NCI-H226 (cell line): Measurements from ENCODE around the gene SLC6A7.
A peak's percentile ranks its signal among the peaks of the same experiment; 100 is the strongest.

Experiments
- DNase-seq: peaks from one replicate; pipeline ENCODE4 v3.0.0-alpha.2; 2015

SLC6A7 gene

DNA sequence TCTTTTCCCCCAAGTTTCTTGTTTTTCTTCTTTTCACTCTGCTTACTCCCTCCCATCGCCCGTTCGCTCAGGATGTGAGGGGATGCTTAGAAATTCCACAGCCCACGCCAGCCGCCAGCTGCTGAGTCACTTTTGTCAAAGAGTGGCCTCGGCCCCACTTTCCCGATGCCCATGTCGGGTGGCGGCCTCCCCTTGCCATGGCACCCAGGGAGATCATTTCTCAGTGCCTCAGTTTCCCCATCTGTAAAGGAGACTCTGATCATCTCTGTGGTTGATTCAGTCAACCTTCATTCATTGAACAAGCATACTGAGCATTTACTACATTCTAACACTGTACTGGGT lies 33.9 kb upstream of the SLC6A7 start:
- DNase-seq, result no peak

DNA sequence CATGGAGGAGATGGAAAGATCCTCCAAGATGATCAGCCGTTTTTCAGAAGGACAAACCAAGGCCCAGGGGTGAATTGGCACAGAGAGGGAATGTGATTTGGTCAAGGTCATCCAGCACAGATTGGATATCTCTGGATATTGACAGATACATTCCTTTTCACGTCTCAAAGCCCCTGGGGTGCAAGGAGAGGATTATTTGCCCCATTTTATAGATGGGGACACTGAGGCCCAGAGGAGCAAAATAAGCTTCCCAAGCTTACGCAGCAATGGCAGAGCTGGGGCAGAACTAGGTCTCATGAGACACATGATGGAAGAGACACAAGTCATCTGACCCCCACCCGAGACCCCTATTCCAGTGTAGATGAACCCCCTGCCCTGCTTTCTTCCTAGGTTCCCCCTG lies 33.3 kb upstream of the SLC6A7 start:
- no peak for DNase-seq

- no peak for DNase-seq
These were observed 32.7 kb upstream of the SLC6A7 start for GRCh38 chr5:150157168-150157567.

GRCh38 chr5:150158170-150158949 lies 31.5 kb upstream of the SLC6A7 start:
- DNase-seq, result no peak

DNA sequence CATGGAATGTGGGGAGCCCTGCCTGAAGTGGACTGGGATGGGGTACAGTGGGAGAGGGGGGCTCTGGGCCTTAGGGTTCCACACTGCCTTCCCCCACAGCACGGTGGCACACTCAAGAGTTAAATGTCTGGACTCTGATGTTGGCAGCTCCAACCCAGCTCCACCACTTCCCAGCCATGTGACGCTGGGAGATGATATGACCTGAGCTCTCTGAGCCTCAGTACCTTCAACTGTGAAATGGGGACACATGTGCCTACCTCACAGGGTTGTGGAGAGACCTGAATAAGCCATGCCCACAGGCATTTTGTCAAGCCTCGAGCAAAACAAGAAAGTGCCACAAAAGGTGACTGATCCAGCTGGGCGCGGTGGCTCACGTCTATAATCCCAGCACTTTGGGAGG lies 30.8 kb upstream of the SLC6A7 start:
- no peak for DNase-seq

GRCh38 chr5:150159741-150160179 lies 30.1 kb upstream of the SLC6A7 start:
- DNase-seq, result no peak

GRCh38 chr5:150160448-150161081 lies 29.3 kb upstream of the SLC6A7 start:
- DNase-seq, result no peak

GRCh38 chr5:150161242-150162141 lies 28.4 kb upstream of the SLC6A7 start:
- DNase-seq, result peak; percentile 62

GRCh38 chr5:150162142-150162513 lies 27.7 kb upstream of the SLC6A7 start:
- no peak for DNase-seq

DNA sequence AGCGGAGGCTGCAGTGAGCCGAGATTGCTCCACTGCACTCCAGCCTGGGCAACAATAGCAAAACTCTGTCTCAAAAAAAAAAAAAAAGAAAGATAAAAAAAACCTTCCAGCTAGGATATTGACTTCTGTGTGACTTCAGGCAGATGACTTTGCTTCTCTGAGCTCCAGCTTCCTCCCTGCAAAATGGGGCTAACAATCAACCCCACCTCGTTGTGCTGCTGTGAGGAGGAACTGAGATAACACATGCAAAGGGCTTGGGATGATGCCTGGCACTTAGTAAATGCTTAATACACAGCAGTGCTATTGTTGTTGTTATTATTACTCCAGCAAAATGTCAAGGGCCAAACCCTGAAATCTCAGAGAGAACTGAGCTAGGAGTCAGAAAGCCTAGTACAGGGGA lies 26.8 kb upstream of the SLC6A7 start:
- no peak for DNase-seq

DNA sequence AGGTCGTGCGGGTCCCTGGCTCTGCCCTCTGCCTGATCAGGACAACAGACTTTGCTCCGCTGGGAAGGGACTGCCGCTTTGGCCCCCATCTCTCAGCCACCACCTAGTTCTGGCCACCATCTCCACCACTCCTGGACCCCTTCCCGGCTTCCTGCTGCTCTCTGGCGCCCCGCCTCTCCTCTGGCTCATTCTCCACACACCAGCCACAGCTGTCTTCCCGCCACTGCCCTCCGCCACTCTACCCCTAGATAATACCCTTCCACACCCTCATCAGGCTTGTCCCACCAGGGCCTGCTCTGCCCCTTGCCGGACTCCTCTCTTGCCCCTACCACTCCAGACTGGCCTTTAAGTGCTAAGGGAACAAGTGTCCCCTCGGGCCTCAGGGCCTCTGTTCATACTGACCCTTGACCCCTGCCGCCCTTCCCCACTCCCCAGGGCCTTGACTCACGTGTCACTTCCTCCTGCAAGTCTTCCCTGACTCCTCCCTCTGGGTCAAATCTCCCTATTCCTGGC lies 26.3 kb upstream of the SLC6A7 start:
- DNase-seq, result no peak

GRCh38 chr5:150164211-150164980 lies 25.5 kb upstream of the SLC6A7 start:
- DNase-seq, result no peak

- no peak for DNase-seq
These were observed 23.7 kb upstream of the SLC6A7 start for GRCh38 chr5:150166037-150166649.

GRCh38 chr5:150166650-150167511 lies 23.0 kb upstream of the SLC6A7 start, which contains the start of gene CDX1:
TSS of gene CDX1 (plus strand) at chr5:150166778. CDS start at chr5:150166877, 99 bp downstream.
- DNase-seq, result no peak

- DNase-seq, result no peak
These were observed 22.4 kb upstream of the SLC6A7 start for GRCh38 chr5:150167512-150167850.

DNA sequence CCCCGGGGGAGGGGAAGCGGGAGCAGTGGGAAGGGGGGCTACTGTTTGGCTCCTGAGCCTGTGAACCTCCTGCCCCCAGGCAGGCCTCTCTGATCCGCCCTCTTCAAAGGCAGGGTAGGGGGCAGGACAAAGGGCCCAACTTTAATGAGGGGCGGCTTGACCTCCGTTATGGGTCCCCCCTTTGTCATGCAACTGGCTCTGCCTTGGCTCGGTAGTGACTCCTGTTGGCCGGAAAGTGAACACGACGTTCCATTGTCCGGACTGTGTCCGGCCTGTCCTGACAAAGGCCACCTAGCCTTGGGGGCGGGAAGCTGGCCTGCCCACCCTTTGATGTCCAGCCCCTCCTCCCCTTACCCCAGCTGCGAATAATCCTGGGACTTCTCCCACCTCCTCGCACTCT lies 22.0 kb upstream of the SLC6A7 start:
- DNase-seq, result no peak

GRCh38 chr5:150168864-150169263 lies 21.0 kb upstream of the SLC6A7 start:
- no peak for DNase-seq

DNA sequence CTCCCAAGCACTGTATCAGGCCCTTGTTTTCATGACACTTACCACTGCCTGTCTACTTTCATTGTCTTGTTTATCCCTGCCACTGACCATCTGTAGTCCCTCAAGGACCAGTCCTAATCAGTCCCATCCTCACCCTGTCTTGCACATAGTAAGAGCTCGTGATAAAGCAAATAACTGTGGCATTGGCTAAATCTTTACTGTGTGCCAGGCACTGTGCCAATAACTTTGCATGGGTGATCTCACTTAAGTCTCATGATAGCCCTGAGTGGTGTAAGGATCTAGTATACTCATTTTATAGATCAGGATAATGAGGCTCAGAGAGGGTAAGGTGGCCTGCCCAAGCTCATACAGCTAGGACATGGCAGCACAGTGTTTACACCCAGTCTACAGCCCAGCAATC lies 17.7 kb upstream of the SLC6A7 start:
- DNase-seq, result no peak

DNA sequence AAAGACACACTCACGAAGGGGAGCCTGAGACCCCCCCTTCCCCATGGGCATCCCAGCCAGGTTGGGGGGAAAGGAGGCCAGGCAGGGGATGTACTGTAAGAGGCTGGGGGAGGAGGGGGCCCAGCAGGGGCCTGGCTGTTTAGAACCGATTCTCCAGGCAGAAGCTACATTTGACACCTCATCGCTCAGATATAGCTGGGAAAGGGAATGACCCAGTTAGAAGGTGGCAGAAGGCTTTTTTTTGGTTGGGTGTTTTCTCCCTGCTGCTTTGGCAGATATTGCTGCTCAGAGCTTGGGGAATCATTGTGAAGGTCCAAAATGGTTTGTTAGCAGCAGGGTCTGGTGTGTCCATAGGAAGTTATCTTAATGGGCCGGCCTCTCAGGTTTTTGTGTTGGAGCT lies 17.3 kb upstream of the SLC6A7 start:
- DNase-seq, result no peak

DNA sequence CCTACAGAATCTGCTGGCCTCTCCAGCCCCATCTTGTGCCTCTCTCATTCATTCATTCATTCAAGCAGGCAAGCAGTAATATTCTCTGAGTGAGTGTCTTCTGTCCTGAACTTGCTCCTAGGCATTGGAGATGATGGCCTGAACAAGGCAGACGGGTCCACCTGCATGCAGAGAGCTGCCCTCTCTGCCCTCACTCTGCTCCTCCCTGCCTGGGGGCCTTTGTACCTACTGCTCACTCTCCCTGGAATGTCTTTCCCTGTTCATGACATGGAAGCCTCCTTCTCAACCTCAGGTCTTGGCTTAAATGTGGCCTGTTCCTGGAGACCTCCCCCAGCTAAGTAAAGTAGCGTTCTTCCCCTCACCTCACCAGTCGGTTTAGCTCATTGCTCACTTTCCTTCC lies 16.7 kb upstream of the SLC6A7 start:
- DNase-seq, result no peak

DNA sequence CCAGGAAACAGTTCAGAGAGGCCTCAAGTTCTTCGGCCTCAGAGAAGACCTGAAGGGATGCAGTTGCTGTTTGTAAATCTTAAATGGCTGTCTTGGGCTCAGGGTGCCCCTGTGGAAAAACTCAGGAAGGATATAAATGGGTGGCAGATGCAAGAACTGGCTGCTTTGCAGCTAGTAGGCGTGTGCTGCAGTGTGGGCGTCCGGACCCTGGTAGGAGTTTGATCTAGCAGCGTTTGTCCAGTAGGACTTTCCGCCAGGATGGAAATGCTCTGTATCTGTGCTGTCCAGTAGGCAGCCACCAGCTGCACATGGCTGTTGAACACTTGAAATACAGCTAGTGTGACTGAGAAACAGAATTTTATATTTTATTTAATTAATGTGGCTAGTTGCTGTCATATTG lies 15.6 kb upstream of the SLC6A7 start:
- no peak for DNase-seq
